Germinal center (tissue), 1 donor: ENCODE data around the gene RMDN2.

ENCODE experiments used
- DNase-seq: peaks from one replicate; pipeline ENCODE4 v3.0.0; 2012; ENCODE audit warnings: mixed read lengths, low spot score

RMDN2 gene, protein sequence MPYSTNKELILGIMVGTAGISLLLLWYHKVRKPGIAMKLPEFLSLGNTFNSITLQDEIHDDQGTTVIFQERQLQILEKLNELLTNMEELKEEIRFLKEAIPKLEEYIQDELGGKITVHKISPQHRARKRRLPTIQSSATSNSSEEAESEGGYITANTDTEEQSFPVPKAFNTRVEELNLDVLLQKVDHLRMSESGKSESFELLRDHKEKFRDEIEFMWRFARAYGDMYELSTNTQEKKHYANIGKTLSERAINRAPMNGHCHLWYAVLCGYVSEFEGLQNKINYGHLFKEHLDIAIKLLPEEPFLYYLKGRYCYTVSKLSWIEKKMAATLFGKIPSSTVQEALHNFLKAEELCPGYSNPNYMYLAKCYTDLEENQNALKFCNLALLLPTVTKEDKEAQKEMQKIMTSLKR

GRCh38 chr2:37925063-37925897 lies at the start of gene RMDN2:
TSS of gene RMDN2 (plus strand) at chr2:37925287. CDS start at chr2:37929278, 3,991 bp downstream.
- peak; percentile 85 for DNase-seq

GRCh38 chr2:37875403-37875906 lies 49.6 kb upstream of the RMDN2 start:
- no peak for DNase-seq

DNA sequence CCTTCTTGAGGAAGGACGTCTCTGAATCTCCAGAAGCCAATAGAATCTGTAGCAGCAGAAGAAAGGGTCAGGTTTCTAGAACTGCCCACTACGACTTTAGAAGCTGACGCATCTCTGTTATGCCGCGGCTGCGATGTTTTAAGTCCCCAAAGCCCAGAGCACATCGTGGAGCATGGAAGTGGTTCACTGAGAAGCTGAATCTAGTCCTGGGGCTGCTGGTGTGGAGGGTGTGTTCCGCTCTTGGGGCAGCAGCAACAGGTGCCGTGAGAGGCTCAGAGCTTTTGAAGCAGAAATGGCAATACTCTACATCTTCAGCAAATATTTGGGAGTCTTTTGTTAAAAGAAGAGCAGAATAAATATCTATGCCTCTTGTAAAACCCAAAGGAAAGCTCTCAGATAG lies 48.9 kb upstream of the RMDN2 start:
- no peak for DNase-seq

DNA sequence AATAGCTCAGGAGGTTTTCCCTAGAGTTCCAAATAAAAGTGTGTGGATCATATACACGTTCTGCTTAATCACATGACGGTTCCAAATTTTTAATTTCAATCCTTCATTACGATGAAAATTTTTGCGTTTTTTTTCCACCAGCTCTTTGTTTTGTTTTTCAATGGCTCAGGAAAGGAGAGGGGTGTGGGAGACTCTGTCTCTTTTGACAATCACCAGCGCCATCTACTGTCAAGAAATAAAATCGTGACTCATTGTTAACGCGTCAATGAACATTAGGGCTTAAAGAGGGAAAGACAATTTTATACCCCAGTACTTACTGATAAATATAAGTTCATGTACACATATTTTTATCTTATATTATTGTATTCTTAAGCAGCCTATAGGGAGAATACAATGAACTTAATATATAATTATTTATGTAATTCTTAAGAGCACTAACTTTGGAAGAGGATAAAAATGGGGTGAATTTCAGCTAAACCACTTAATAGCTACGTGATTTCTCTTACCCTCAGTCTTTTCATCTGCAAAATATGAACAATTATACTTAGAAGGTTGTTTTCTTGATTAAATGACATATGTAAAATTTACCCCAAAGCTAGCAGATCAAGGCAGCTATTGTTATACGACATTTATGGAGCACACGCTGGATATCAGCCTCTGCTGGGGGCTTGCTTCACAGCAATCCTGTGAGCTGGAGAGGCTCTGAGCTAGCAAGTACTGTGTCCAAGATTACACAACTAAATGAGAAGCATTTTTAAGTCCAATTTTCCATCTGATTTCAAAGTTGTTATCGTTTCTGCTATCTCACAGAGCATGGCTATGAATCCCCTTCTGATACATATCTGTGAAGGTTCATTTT lies 47.4 kb upstream of the RMDN2 start:
- DNase-seq, result peak; percentile 47

GRCh38 chr2:37878536-37878935 lies 46.6 kb upstream of the RMDN2 start:
- no peak for DNase-seq

DNA sequence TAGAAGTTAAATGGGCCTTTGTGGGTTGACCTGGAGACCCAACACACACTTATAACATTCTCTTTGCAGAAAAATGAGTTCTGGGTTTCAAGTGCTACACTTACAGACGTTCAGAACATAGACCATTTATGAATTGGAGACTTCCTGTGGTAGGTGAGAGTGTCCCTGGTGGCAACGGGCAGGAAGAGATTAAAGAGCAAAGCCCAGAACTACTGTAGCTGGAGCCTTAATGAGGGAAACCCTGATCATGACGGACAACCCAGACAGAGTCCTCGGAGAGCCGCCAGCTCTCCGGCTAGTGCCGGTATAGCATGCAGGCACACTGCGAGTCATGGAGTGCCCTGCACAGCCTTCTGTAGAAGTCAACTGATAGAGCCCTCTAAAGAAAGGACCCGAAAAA lies 44.5 kb upstream of the RMDN2 start:
- no peak for DNase-seq

DNA sequence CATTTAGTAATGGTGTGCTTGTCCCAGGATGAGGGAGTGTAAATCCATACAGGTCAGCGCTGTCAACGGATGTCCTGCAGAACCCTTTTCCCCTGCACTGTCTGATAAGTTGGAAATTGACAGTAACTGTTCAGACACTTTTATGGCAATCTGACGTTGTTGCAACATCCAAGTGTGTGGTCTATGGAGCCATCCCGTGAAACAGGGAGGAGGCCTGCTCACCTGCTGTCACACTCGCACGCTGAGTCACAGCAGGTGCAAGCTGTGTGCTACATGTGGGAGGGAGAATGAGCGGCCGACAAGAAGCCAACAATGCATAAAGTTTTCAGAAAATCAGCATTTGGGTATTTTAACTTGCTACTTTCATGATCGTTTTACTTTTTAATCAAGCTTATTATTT lies 43.7 kb upstream of the RMDN2 start:
- no peak for DNase-seq

DNA sequence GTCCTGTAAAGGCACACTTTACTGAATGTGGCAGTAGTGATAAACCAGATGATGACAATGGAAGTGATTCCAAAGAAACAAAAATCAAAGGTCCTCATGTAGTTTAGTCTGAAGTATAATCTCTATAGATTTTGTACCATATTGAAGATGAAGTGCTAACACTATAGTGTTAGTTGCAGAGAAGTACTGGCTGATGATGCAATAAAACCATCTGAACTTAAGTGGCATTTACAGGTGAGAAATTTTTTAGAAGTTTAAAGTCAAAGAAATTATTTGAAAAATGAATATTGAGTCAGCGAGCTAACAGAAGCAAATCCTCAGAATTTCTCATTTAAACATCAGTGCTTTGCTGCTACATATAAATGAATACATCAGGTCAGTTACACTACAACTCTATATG lies 43.1 kb upstream of the RMDN2 start:
- no peak for DNase-seq

GRCh38 chr2:37883518-37883917 lies 41.6 kb upstream of the RMDN2 start:
- DNase-seq, result no peak

GRCh38 chr2:37885329-37885993 lies 39.6 kb upstream of the RMDN2 start:
- DNase-seq, result no peak

DNA sequence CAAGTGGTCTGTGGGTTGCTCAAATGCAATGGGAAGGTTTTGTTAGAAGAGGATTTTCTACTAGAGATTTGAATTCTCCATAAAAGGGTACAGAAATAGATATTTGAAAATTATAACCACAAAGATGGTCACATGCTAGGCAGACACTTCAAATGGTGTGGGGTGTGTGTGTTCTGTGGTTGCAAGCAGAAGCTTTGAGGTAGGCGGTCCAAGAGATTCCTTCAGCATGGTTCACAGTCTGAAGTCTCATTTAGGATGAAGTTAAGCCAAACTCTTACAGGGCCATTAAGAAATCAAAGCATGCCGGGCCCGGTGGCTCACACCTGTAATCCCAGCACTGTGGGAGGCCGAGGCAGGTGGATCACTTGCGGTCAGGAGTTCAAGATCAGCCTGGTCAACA lies 38.3 kb upstream of the RMDN2 start:
- no peak for DNase-seq

- DNase-seq, result no peak
Measured at GRCh38 chr2:37887286-37887685, 37.8 kb upstream of the RMDN2 start.

- peak; percentile 74 for DNase-seq
Measured at GRCh38 chr2:37890893-37891495, 34.1 kb upstream of the RMDN2 start.

DNA sequence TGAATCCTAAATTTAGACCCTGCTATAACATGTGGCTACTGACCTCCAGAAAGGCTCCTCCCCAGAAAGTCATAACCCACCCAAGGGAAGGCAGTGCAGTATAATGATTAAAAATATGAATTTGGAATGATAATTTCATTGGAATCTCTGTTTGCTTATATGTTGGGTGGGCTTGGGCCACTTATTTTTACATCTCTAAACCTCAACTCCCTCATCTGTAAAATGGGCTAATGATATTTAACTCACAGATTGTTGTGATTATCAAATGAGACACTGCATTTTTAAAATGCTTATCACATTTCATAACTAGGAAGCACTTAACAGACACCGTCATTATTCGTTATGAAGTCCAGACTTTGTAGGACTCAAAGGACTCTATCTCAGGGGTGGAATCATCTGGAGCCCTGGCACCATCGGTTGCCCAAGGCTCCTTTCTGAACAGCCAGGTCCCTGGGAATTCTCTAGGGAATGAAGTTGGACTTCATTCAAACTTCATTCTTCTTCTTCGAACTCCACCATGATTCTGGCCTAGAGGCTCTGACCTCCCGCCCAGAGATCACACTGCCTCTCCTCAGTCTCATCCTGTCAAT lies 33.1 kb upstream of the RMDN2 start:
- no peak for DNase-seq

DNA sequence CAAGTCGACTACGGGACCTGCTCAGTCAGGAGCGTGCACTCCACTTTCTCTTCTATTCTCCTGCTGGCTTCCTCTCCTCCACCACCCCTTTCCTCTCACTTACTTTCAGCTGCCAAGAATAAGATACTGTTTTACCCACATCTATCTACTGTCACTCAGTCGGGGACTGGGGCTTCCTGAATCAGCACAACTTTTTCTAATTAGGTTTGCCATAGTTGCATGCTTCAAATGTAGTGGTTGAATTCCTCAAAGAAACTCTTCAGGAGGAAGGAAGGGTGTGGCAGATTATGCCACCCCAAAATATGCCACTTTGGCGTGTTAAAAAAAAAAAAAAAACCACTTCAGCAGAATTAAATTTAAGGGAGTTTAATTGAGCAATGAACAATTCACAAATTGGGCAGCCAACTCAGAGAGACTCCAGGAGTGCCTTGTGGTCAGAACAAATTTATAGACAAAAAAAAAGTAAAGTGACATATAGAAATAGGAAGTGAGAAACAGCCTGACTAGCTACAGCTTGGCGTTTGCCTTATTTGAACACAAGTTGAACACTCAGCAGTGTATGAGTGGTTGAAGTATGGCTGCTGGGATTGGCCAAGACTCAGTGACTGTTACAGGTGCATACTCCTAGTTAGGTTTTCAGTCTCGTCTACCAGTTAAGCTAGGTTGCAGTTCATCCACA lies 32.5 kb upstream of the RMDN2 start:
- peak; percentile 31 for DNase-seq

- DNase-seq, result no peak
Measured at GRCh38 chr2:37893327-37893726, 31.8 kb upstream of the RMDN2 start.

- no peak for DNase-seq
Measured at GRCh38 chr2:37894047-37894446, 31.0 kb upstream of the RMDN2 start.

DNA sequence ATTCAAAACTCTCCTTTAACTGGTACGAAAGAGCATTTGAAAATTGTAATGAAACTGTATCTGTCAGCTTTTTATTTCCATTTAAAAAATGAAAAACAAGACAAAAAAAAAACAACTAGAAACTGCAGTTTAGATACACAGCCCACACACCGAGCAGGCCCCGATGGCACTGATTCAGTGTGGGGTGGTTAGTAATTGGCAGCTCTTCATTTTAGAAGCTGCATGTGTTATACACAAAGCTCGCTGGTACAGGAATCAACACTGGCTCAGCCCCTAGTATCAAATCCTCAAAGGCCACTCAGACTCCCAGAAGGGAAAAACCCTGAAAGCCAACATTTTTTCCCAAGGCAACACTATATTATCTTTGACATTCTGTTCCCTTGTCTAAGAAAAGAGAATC lies 30.5 kb upstream of the RMDN2 start:
- no peak for DNase-seq

- no peak for DNase-seq
Measured at GRCh38 chr2:37895140-37895539, 29.9 kb upstream of the RMDN2 start.

DNA sequence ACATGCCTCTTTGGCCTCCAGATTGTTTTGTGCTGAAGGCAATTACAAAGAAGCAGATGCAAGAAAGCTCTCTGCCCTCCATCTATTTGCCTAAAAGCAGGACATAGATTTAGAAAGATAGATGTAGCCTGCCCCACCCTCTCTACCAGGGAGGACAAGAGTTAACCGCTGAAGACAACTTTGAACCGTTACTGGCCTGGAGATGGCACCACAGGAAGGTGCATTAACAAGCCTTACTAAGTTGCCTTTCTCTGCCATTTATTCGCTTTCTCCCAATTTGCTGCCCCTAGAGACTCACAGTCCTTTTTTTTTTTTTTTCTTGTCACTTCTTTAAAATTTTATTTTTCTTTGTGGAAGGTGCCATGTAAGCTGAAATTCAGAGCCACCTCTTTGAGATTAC lies 28.8 kb upstream of the RMDN2 start:
- no peak for DNase-seq
